WI38 (cell line): ENCODE results near the gene OBSCN.

Experiments
- H3K4me3 ChIP-seq: 2 replicates; pipeline ENCODE4 v1.5.1; 2011; ENCODE audit warnings: low read depth, mild to moderate bottlenecking, control low read depth, low read length
- TF ChIP-seq, protein P1 (sequence below): IDR thresholded peaks from 2 replicates; pipeline ENCODE4 v1.5.1; 2012; ENCODE audit warnings: low read depth, mild to moderate bottlenecking, control low read depth, low read length

OBSCN gene

DNA sequence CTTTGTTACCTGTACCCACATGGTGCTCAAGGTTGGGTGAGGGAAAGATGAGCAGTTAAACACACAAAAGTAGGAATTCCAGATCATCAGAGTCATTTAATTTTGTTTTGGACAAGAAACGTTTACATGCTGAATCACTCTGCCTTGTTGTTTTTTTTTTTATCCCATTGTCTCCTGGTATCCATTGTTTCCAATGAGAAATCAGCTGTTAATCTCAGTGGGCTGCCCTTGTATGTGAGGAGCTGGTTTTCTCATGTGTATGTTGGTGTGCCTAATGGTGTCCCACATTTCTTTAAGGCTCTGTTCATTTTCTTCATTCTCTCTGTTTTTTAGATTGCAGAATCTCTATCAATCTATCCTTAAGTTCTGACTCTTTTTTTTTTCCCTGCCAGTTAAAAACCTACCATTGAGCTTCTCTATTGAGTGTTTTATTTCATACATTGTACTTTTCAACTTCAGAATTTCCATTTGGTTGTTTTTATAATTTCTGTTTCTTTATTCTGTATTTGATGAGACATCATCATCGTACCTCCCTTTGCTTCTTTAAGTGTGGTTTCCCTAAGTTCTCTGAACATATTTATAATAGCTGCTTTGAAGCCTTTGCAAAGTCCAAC is 8.8 kb upstream of the OBSCN start:
- no peak overlapping the region for H3K4me3 ChIP-seq
- TF ChIP-seq, protein P1, sequence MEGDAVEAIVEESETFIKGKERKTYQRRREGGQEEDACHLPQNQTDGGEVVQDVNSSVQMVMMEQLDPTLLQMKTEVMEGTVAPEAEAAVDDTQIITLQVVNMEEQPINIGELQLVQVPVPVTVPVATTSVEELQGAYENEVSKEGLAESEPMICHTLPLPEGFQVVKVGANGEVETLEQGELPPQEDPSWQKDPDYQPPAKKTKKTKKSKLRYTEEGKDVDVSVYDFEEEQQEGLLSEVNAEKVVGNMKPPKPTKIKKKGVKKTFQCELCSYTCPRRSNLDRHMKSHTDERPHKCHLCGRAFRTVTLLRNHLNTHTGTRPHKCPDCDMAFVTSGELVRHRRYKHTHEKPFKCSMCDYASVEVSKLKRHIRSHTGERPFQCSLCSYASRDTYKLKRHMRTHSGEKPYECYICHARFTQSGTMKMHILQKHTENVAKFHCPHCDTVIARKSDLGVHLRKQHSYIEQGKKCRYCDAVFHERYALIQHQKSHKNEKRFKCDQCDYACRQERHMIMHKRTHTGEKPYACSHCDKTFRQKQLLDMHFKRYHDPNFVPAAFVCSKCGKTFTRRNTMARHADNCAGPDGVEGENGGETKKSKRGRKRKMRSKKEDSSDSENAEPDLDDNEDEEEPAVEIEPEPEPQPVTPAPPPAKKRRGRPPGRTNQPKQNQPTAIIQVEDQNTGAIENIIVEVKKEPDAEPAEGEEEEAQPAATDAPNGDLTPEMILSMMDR, result no peak

- TF ChIP-seq, protein P1, result no peak
- H3K4me3 ChIP-seq, result no peak overlapping the region
Observed at GRCh38 chr1:228204958-228205357, 2.9 kb upstream of the OBSCN start.

GRCh38 chr1:228205526-228206436 is 2.1 kb upstream of the OBSCN start:
- H3K4me3 ChIP-seq, result no peak overlapping the region
- TF ChIP-seq, protein P1, result no peak

DNA sequence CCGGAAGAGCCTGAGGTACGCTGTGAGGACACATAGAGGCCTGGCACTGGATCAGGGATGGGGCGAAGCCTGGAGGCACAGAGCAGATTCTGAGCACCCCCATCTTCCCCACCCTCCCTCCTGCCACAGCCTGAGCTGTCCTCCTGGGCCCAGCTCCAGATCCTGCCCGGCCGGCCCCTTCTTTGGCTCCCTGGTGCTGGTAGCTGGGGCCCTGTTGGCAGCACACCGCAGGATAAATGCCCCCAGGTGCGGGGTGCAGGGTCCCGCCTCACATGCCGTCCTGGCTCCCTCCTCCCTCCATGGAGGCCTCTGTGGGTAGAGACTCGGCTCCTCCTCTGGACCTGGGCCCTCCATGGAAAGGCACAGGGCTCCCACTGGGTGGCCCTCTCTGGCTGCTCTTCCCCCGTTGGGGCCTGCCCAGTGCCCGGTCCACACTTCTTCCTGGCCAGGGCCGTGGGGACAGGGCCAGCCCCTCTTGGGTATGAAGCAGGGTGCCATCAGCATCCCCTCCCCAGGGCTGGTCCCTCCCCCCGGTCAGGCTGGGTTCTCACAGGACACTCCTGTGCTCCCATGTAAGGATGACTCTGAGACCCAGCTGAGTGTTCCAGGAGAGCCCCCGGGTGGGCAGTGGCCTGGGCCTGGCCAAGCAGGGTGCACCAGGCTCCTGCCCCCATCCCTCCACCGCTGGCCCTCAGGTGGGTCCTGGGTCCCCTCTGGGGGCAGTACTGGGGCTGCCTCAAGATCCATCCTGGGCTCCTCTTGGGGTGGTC is 1.1 kb upstream of the OBSCN start:
- TF ChIP-seq, protein P1, result no peak
- no peak overlapping the region for H3K4me3 ChIP-seq

- no peak overlapping the region for H3K4me3 ChIP-seq
- TF ChIP-seq, protein P1, result no peak
Observed at GRCh38 chr1:228207381-228207810, 448 bp upstream of the OBSCN start.

DNA sequence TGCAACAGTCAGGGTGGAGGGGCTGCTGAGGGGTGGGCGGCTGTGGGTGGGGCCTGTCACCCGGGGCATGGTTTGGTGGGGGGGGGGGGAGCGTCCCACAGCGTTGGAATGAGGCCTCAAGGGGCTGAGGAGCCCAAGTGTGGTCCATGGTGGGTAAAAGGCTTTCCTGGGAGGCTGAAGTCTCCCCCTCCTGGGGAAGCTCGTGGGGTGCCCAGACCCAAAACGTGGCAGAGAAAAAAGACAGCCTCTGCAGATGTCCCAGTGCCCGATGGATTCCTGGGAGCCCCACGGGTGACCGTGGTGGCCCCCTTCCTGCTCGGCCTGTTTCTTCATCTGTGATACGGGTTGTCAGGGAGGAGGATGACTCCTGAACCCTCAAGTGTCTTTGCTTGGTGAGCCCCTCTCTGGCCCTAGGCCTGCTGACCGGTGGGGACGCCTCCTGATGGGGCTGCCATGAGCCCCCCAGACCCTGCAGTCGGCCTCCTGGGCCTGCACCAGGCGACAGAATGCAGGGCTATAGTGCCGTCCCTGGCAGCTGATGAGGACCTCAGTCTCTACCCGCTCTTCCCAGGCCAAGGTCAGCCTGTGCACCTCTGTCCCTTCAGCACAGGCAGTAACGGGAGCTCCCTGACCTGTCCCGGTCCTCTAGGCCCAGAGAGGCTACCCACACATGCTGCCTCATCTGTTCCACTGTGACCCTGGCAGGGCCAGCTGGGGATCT is 1.1 kb downstream of the OBSCN start:
- H3K4me3 ChIP-seq, result no peak overlapping the region
- TF ChIP-seq, protein P1, result no peak
